IPS-11a (cell line): ENCODE results near the gene CSMD2.
A peak's percentile ranks its signal among the peaks of the same experiment; 100 is the strongest.
"Not testable (repeated sequence)": the region's sequence is repeated elsewhere in the genome, so short reads cannot be mapped to it uniquely, and the experiment has no call there.

Source experiments
- H3K4me3 ChIP-seq: one replicate; pipeline ENCODE4 v1.5.1; 2013; ENCODE audit warnings: low read depth, low read length, control low read depth

Gene CSMD2

GRCh38 chr1:34164771-34165391 lies at the start of gene CSMD2:
CSMD2 (minus strand) TSS chr1:34165230; CDS start chr1:34165097, 133 bp downstream.
- peak within 1 kb of the TSS; percentile 69 for H3K4me3 ChIP-seq

GRCh38 chr1:34213956-34214355 lies 48.9 kb upstream of the CSMD2 start:
- no peak overlapping the region for H3K4me3 ChIP-seq

- H3K4me3 ChIP-seq = no peak overlapping the region
Observed at GRCh38 chr1:34212673-34213072, 47.6 kb upstream of the CSMD2 start.

- no peak overlapping the region for H3K4me3 ChIP-seq
Observed at GRCh38 chr1:34199927-34200326, 34.9 kb upstream of the CSMD2 start.

GRCh38 chr1:34192621-34193020 lies 27.6 kb upstream of the CSMD2 start:
- no peak overlapping the region for H3K4me3 ChIP-seq

- no peak overlapping the region for H3K4me3 ChIP-seq
Observed at GRCh38 chr1:34190692-34191091, 25.7 kb upstream of the CSMD2 start.

GRCh38 chr1:34188985-34189384 lies 24.0 kb upstream of the CSMD2 start:
- no peak overlapping the region for H3K4me3 ChIP-seq

- no peak overlapping the region for H3K4me3 ChIP-seq
Observed at GRCh38 chr1:34188418-34188817, 23.4 kb upstream of the CSMD2 start.

- H3K4me3 ChIP-seq = no peak overlapping the region
Observed at GRCh38 chr1:34186741-34187494, 21.9 kb upstream of the CSMD2 start.

- H3K4me3 ChIP-seq = not testable (repeated sequence)
Observed at GRCh38 chr1:34183381-34183780, 18.4 kb upstream of the CSMD2 start.

GRCh38 chr1:34178072-34178471 lies 13.0 kb upstream of the CSMD2 start:
- no peak overlapping the region for H3K4me3 ChIP-seq

- no peak within 1 kb of the TSS for H3K4me3 ChIP-seq
Observed at GRCh38 chr1:34176830-34177603, 12.0 kb upstream of the CSMD2 start, which contains the start of gene C1orf94. C1orf94 (plus strand) TSS chr1:34176907; CDS start chr1:34177790, 883 bp downstream.

GRCh38 chr1:34175744-34176143 lies 10.7 kb upstream of the CSMD2 start:
- no peak overlapping the region for H3K4me3 ChIP-seq

- no peak overlapping the region for H3K4me3 ChIP-seq
Observed at GRCh38 chr1:34167389-34167788, 2.4 kb upstream of the CSMD2 start.

- H3K4me3 ChIP-seq = peak overlapping the region; percentile 33
Observed at GRCh38 chr1:34166625-34167361, 1.8 kb upstream of the CSMD2 start.

GRCh38 chr1:34166191-34166624 lies 1.2 kb upstream of the CSMD2 start:
- H3K4me3 ChIP-seq = peak overlapping the region; percentile 33

GRCh38 chr1:34165422-34165921 lies 442 bp upstream of the CSMD2 start:
- peak overlapping the region; percentile 69 for H3K4me3 ChIP-seq

GRCh38 chr1:34163792-34164731 lies 968 bp downstream of the CSMD2 start:
- peak overlapping the region; percentile 69 for H3K4me3 ChIP-seq
